HCT116 (cell line): ENCODE data around the gene BMP2K. TPM values are rescaled to one million over a fixed set of nuclear protein-coding genes. Genes with fewer than 3 reads are reported as not detected.

Source experiments
- ATAC-seq: fragments of 200-7000 bp; cut with Tn5 transposase; 2 replicates; pipeline ENCODE4 v1.9.1; 2020; ENCODE audit warnings: mild to moderate bottlenecking, moderate library complexity
- BruUV-seq: library from RNA; stranded (reverse); fragments of 400-500 nt; replicated peaks from 2 replicates; lab custom pipeline; 2021; lab: Mats Ljungman, UMichigan
- CTCF ChIA-PET: fragments of 300-600 bp; sonication (Branson Sonifier 250); formaldehyde crosslinking; loops from one replicate; lab custom pipeline; 2021; ENCODE audit warnings: antibody characterized with exemption; lab: Charles Lee
- POLR2A ChIA-PET: fragments of 300-600, 350-600 bp; sonication (Branson Sonifier 250); formaldehyde crosslinking; loops from one replicate; lab custom pipeline; 2021; ENCODE audit warnings: antibody characterized with exemption; lab: Charles Lee
- RAD21 ChIA-PET, 2 experiments: fragments of 300-600 bp; sonication (Branson Sonifier 250); formaldehyde crosslinking; loops; one replicate each; lab custom pipeline; 2023; ENCODE audit warnings: low total read pairs in 2 of 2; ENCODE audit not compliant: uncharacterized antibody in 2 of 2, unreplicated experiment in 2 of 2, low non-redundant PET in 1 of 2; lab: Charles Lee
- DNase-seq: peaks from one replicate; pipeline ENCODE4 v3.0.0-alpha.2; 2010; ENCODE audit warnings: low read depth, low spot score
- H2AFZ ChIP-seq: fragments of 200-600 bp; shearing (Covaris generic), sonication (generic); 2 replicates; pipeline ENCODE4 v1.6.1; 2017; ENCODE audit warnings: low read depth, mixed run types, mixed read lengths, antibody characterized with exemption, low read length; ENCODE audit not compliant: poor library complexity, severe bottlenecking
- H3K27ac ChIP-seq: 2 replicates; pipeline ENCODE4 v1.5.1; 2012; ENCODE audit warnings: low read depth, low read length
- H3K27me3 ChIP-seq: fragments of 200-600 bp; sonication (generic); 2 replicates; pipeline ENCODE4 v1.6.1; 2016; ENCODE audit warnings: mixed run types, low read length, mixed read lengths; ENCODE audit not compliant: insufficient read depth
- H3K36me3 ChIP-seq, 2 experiments: fragments of 200-500 bp in 1 of 2; fragments of 200-600 bp in 1 of 2; sonication (Bioruptor generic) in 1 of 2; sonication (generic) in 1 of 2; 2 replicates each; pipeline versions ENCODE4 v1.5.1 to v1.6.1; 2014 to 2016; ENCODE audit warnings: low read length in 2 of 2, inconsistent platforms in 1 of 2, mixed read lengths in 1 of 2, mixed run types in 1 of 2; ENCODE audit not compliant: insufficient read depth in 2 of 2, control insufficient read depth in 1 of 2
- H3K4me1 ChIP-seq, 2 experiments: fragments of 200-600 bp in 1 of 2; sonication (generic) in 1 of 2; 2 replicates each; pipeline versions ENCODE4 v1.5.1 to v1.6.1; 2012 to 2017; ENCODE audit warnings: low read length in 2 of 2, inconsistent platforms in 1 of 2, mild to moderate bottlenecking in 1 of 2, mixed read lengths in 1 of 2, mixed run types in 1 of 2, moderate library complexity in 1 of 2; ENCODE audit not compliant: insufficient read depth in 2 of 2, control insufficient read depth in 1 of 2
- H3K4me2 ChIP-seq: fragments of 200-600 bp; sonication (generic); 2 replicates; pipeline ENCODE4 v1.6.1; 2017; ENCODE audit warnings: mixed run types, low read length, mixed read lengths
- H3K4me3 ChIP-seq, 2 experiments: fragments of 200-600 bp in 1 of 2; sonication (generic) in 1 of 2; replicated peaks in 1 of 2; 2 replicates each; pipeline ENCODE4 v1.5.1; 2011 to 2016; ENCODE audit warnings: low read length in 2 of 2, control low read depth in 1 of 2, low read depth in 1 of 2, mild to moderate bottlenecking in 1 of 2, mixed read lengths in 1 of 2, mixed run types in 1 of 2
- H3K79me2 ChIP-seq: fragments of 200-600 bp; sonication (generic); 2 replicates; pipeline ENCODE4 v1.6.1; 2017; ENCODE audit warnings: mild to moderate bottlenecking, mixed run types, low read length, moderate library complexity, mixed read lengths; ENCODE audit not compliant: insufficient read depth
- H3K9ac ChIP-seq: fragments of 200-600 bp; sonication (generic); 2 replicates; pipeline ENCODE4 v1.6.1; 2016; ENCODE audit warnings: low read length, mixed read lengths
- H3K9me2 ChIP-seq: fragments of 200-600 bp; sonication (generic), shearing (Covaris generic); 2 replicates; pipeline ENCODE4 v1.6.1; 2017; ENCODE audit warnings: mixed run types, mild to moderate bottlenecking, moderate library complexity; ENCODE audit not compliant: insufficient read depth
- H3K9me3 ChIP-seq, 2 experiments: fragments of 200-500 bp in 1 of 2; fragments of 200-600 bp in 1 of 2; sonication (Bioruptor generic) in 1 of 2; sonication (generic) in 1 of 2; 2 replicates each; pipeline ENCODE4 v1.6.1; 2014 to 2017; ENCODE audit warnings: low read length in 2 of 2, mixed read lengths in 2 of 2, inconsistent platforms in 1 of 2, low read depth in 1 of 2, mild to moderate bottlenecking in 1 of 2, mixed run types in 1 of 2, moderate library complexity in 1 of 2; ENCODE audit not compliant: control insufficient read depth in 1 of 2, insufficient read depth in 1 of 2
- H4K20me1 ChIP-seq: fragments of 200-600 bp; sonication (generic), shearing (Covaris generic); 2 replicates; pipeline ENCODE4 v1.6.1; 2017; ENCODE audit warnings: mixed run types, mild to moderate bottlenecking, moderate library complexity; ENCODE audit not compliant: insufficient read depth
- ATF3 ChIP-seq: IDR thresholded peaks from 2 replicates; pipeline ENCODE4 v1.6.1; 2012
- EGR1 ChIP-seq: IDR thresholded peaks from 2 replicates; pipeline ENCODE4 v1.6.1; 2012; ENCODE audit warnings: low read depth
- EZH2phosphoT487 ChIP-seq: fragments of 200-600 bp; IDR thresholded peaks from 2 replicates; pipeline ENCODE4 v1.6.1; 2018; ENCODE audit warnings: antibody characterized with exemption, borderline replicate concordance
- POLR2A ChIP-seq: IDR thresholded peaks from 2 replicates; pipeline ENCODE4 v1.7.0; 2011; ENCODE audit warnings: borderline replicate concordance; ENCODE audit not compliant: insufficient read depth, insufficient read length; ENCODE audit errors: extremely low read depth
- POLR2AphosphoS5 ChIP-seq: IDR thresholded peaks from 2 replicates; pipeline ENCODE4 v1.6.1; 2011; ENCODE audit warnings: mild to moderate bottlenecking, low read depth, low read length, moderate library complexity
- REST ChIP-seq: IDR thresholded peaks from 2 replicates; pipeline ENCODE4 v1.6.1; 2012; ENCODE audit warnings: low read depth
- SP1 ChIP-seq: IDR thresholded peaks from 2 replicates; pipeline ENCODE4 v1.6.1; 2012; ENCODE audit warnings: low read depth
- YY1 ChIP-seq: IDR thresholded peaks from 2 replicates; pipeline ENCODE4 v1.6.1; 2011; ENCODE audit warnings: low read length, low read depth, moderate library complexity, mild to moderate bottlenecking; ENCODE audit not compliant: insufficient replicate concordance; ENCODE audit errors: extremely low read depth
- ZNF274 ChIP-seq: fragments of 200-500 bp; sonication (Bioruptor generic); IDR thresholded peaks from 2 replicates; pipeline ENCODE4 v1.6.1; 2014; ENCODE audit warnings: mild to moderate bottlenecking, low read depth, low read length, inconsistent platforms
- intact Hi-C: fragments of 100-400 bp; cut with micrococcal nuclease; formaldehyde crosslinking; loops from 2 replicates; pipeline ENCODE4 v1.10.0; 2022
- total RNA-seq: library from RNA; stranded (reverse); gene quantifications from one replicate; pipeline ENCODE4 v1.2.1, GENCODE V29; 2021; ENCODE audit not compliant: unreplicated experiment

BMP2K gene
- total RNA-seq, 1 experiment from 2014 or later = 27.7 TPM

- no TSS peak for BruUV-seq
- no peaks in the 10 kb centered on the region for H3K27me3 ChIP-seq
- TF ChIP-seq EGR1 (no peak), YY1 (no peak), POLR2AphosphoS5 (no peak), ATF3 (no peak), POLR2A (no peak), EZH2phosphoT487 (no peak), REST (no peak), ZNF274 (no peak), SP1 (no peak)
- intact Hi-C loops = no loop called here
- DNase-seq (no peak), ATAC-seq (no peak)
- H3K4me2 ChIP-seq = no peak overlapping the region
- H4K20me1 ChIP-seq = no peaks in the 10 kb centered on the region
- no peak overlapping the region for H3K27ac ChIP-seq
- H2AFZ ChIP-seq = no peak overlapping the region
- no peaks in the 10 kb centered on the region for H3K9me2 ChIP-seq
- H3K4me3 ChIP-seq = no peak overlapping the region
- POLR2A ChIA-PET = no interaction called here
- RAD21 ChIA-PET = no interaction called here
- no peaks in the 10 kb centered on the region for H3K36me3 ChIP-seq
- H3K4me1 ChIP-seq = 0 out of 4 replicates have a peak, but pooled peaks cover 0 to under 1% of the 10 kb centered on the region in 2 experiments
- CTCF ChIA-PET = no interaction called here
- H3K9me3 ChIP-seq = no peaks in the 10 kb centered on the region
- no peaks in the 10 kb centered on the region for H3K79me2 ChIP-seq
- no peak overlapping the region for H3K9ac ChIP-seq
Observed at GRCh38 chr4:78764498-78764961, 11.6 kb upstream of the BMP2K start.
